Erythroblast (primary cell): ENCODE measurements around the gene RNF141.

Source experiments
- GATA1 ChIP-seq: IDR thresholded peaks from 2 replicates; pipeline ENCODE4 v1.6.1; 2011; ENCODE audit warnings: low read depth, mild to moderate bottlenecking, control low read depth, low read length, moderate library complexity
- POLR2A ChIP-seq: IDR thresholded peaks from 2 replicates; pipeline ENCODE4 v1.6.1; 2011; ENCODE audit warnings: mild to moderate bottlenecking, low read length

DNA sequence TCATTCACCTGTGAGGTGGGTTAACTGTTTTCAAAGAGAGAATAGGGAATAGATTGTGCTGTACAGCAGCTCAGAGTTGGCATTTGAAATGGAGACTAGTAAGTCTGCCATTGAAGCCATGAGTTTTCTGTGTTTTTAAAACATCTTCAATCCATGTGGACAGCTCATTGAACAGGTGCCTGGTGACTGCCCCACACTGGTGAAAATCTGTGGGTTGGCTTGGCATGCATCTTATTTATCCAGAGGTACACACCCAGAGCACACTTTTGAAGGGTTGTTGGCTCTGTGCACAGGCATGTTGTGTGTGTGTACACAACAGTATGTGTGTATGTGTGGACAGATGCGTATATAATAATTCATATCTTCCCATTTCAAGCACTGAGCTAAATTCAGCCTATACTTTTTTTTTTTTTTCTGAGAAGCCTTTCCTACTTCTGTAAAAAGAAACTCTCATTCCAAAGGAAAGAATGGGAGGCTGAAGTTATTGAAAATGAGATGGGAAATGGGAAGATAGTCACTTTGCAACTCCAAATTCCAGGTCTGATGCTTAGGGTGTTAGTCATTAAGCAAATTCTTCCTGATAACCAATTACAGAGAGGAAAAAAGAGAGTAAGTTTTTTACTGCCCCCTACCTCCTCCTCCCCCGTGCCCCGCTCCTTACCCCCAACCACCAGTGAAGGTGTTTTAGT is 34.5 kb upstream of the RNF141 start:
- TF ChIP-seq POLR2A (no peak), GATA1 (no peak)
